Sigmoid colon (tissue), 7 donors: ENCODE measurements around the gene ABCA13. TPM values are rescaled to one million over a fixed set of nuclear protein-coding genes. Genes with fewer than 3 reads are reported as not detected.
A peak's percentile ranks its signal among the peaks of the same experiment; 100 is the strongest.

ENCODE experiments used
- DNase-seq: peaks from one replicate; pipeline ENCODE4 v3.0.0-alpha.2; 2019
- H3K27ac ChIP-seq, 4 donors: fragments of 200-600 bp; sonication (generic); one replicate each; pipeline ENCODE4 v1.5.1; 2016 to 2019; ENCODE audit warnings: mild to moderate bottlenecking in 1 of 4
- H3K27me3 ChIP-seq, 3 donors: fragments of 200-600 bp; sonication (generic); one replicate each; pipeline ENCODE4 v1.5.1; 2019; ENCODE audit warnings: mild to moderate bottlenecking in 1 of 3
- H3K36me3 ChIP-seq, 4 donors: fragments of 200-600 bp; sonication (generic); one replicate each; pipeline ENCODE4 v1.5.1; 2016 to 2019
- H3K4me1 ChIP-seq, 4 donors: fragments of 200-600 bp; sonication (generic); one replicate each; pipeline ENCODE4 v1.5.1; 2017 to 2019
- H3K4me3 ChIP-seq, 4 donors: fragments of 200-600 bp; sonication (generic); one replicate each; pipeline ENCODE4 v1.5.1; 2017 to 2019; ENCODE audit warnings: mild to moderate bottlenecking in 2 of 4, moderate library complexity in 1 of 4
- H3K9me3 ChIP-seq, 4 donors: fragments of 200-600 bp in 3 of 4; sonication (generic) in 3 of 4; one replicate each; pipeline versions ENCODE4 v1.5.1 to v1.6.1; 2013 to 2019
- CTCF ChIP-seq, 4 experiments: fragments of 450-650 bp in 3 of 4; fragments of 200-600 bp in 1 of 4; IDR thresholded peaks; one replicate each; pipeline ENCODE4 v1.5.1; 2016 to 2019; ENCODE audit warnings: antibody characterized with exemption in 4 of 4, mild to moderate bottlenecking in 3 of 4, moderate library complexity in 2 of 4
- EP300 ChIP-seq, 4 donors: sonication (generic); formaldehyde crosslinking; IDR thresholded peaks; one replicate each; pipeline ENCODE4 v1.6.1; 2017; ENCODE audit warnings: antibody characterized with exemption in 4 of 4
- POLR2A ChIP-seq, 2 donors: fragments of 450-650 bp; IDR thresholded peaks; one replicate each; pipeline ENCODE4 v1.6.1; 2016; ENCODE audit warnings: antibody characterized with exemption in 2 of 2, mild to moderate bottlenecking in 2 of 2, moderate library complexity in 2 of 2
- POLR2AphosphoS5 ChIP-seq, 4 donors: sonication (generic); formaldehyde crosslinking; IDR thresholded peaks; one replicate each; pipeline ENCODE4 v1.6.1; 2017; ENCODE audit warnings: antibody characterized with exemption in 4 of 4
- WGBS, 2 donors: extraction: QIAGEN DNeasy Blood & Tissue Kit; methylation state at CpG; one replicate each; pipeline ENCODE4 v1.1.7; 2013; 5-methylcytosine and 5-hydroxymethylcytosine counted together
- intact Hi-C: fragments of 100-400 bp; cut with DNase I; formaldehyde crosslinking; loops from one replicate; pipeline ENCODE4 v1.15.1; 2023
- polyA plus RNA-seq, 3 donors: library from polyadenylated mRNA; stranded (reverse); fragments of 200-250 nt; gene quantifications; one replicate each; pipeline ENCODE4 v1.2.3, GENCODE V29; 2013
- total RNA-seq, 4 donors: library from RNA; depleted of rRNA; stranded (reverse); fragments of >200 nt; gene quantifications; one replicate each; pipeline ENCODE4 v1.1.0, GENCODE V29; 2016
- donor health status: healthy with polysubstance abuse.
- donor health status: Bipolar disorder and iron deficiency.
- donor health status: healthy.

ABCA13 gene
- total and polyA plus RNA-seq, 7 donors: under 0.01 to 0.71 (median 0.14) TPM; not detected in 2

GRCh38 chr7:48299580-48300169 is 128.4 kb downstream of the ABCA13 start:
- no peak for DNase-seq
- Histone ChIP-seq H3K27me3 (no peaks in the 10 kb centered on the region), H3K36me3 (no peaks in the 10 kb centered on the region), H3K4me1 (no peaks in the 10 kb centered on the region), H3K27ac (no peak overlapping the region), H3K9me3 (no peaks in the 10 kb centered on the region), H3K4me3 (no peak overlapping the region)
- intact Hi-C loops: no loop called here
- TF ChIP-seq EP300 (IDR thresholded peaks at IDR 0.05) (no peak), POLR2AphosphoS5 (IDR thresholded peaks at IDR 0.05) (no peak), POLR2A (IDR thresholded peaks at IDR 0.05) (no peak), CTCF (IDR thresholded peaks at IDR 0.05) (peak in 3 of 4 experiments; percentile 18 to 46 (median 25))
- 48 to 54% methylated on average over 4 of the region's 4 CpGs for WGBS, 2 donors

GRCh38 chr7:48300301-48300700 is 129.0 kb downstream of the ABCA13 start:
- no peaks in the 10 kb centered on the region for H3K36me3 ChIP-seq
- no peaks in the 10 kb centered on the region for H3K27me3 ChIP-seq
- no peaks in the 10 kb centered on the region for H3K9me3 ChIP-seq
- no peak overlapping the region for H3K4me3 ChIP-seq
- intact Hi-C loops: no loop called here
- TF ChIP-seq CTCF (IDR thresholded peaks at IDR 0.05): no peak
- no peak for TF ChIP-seq EP300 (IDR thresholded peaks at IDR 0.05)
- no peak for TF ChIP-seq POLR2AphosphoS5 (IDR thresholded peaks at IDR 0.05)
- no peak for TF ChIP-seq POLR2A (IDR thresholded peaks at IDR 0.05)
- H3K4me1 ChIP-seq: no peaks in the 10 kb centered on the region
- no peak overlapping the region for H3K27ac ChIP-seq
- 30 to 42% methylated on average over 2 of the region's 2 CpGs for WGBS, 2 donors
- DNase-seq: no peak

GRCh38 chr7:48301201-48301600 is 129.9 kb downstream of the ABCA13 start:
- no peak for DNase-seq
- intact Hi-C loops: no loop called here
- no peaks in the 10 kb centered on the region for H3K4me1 ChIP-seq
- H3K27ac ChIP-seq: no peak overlapping the region
- H3K4me3 ChIP-seq: no peak overlapping the region
- no peaks in the 10 kb centered on the region for H3K9me3 ChIP-seq
- H3K36me3 ChIP-seq: no peaks in the 10 kb centered on the region
- 59 to 85% methylated on average over 3 of the region's 3 CpGs for WGBS, 2 donors
- H3K27me3 ChIP-seq: no peaks in the 10 kb centered on the region
- TF ChIP-seq POLR2AphosphoS5 (IDR thresholded peaks at IDR 0.05) (no peak), EP300 (IDR thresholded peaks at IDR 0.05) (no peak), CTCF (IDR thresholded peaks at IDR 0.05) (no peak), POLR2A (IDR thresholded peaks at IDR 0.05) (no peak)

GRCh38 chr7:48304641-48305040 is 133.4 kb downstream of the ABCA13 start:
- 80 to 96% methylated on average over 1 of the region's 1 CpG for WGBS, 2 donors
- H3K27ac ChIP-seq: no peak overlapping the region
- no peaks in the 10 kb centered on the region for H3K4me1 ChIP-seq
- no peaks in the 10 kb centered on the region for H3K9me3 ChIP-seq
- H3K36me3 ChIP-seq: no peaks in the 10 kb centered on the region
- intact Hi-C loops: no loop called here
- no peak for DNase-seq
- no peak overlapping the region for H3K4me3 ChIP-seq
- no peaks in the 10 kb centered on the region for H3K27me3 ChIP-seq
- no peak for TF ChIP-seq CTCF (IDR thresholded peaks at IDR 0.05)
- TF ChIP-seq POLR2AphosphoS5 (IDR thresholded peaks at IDR 0.05): no peak
- TF ChIP-seq POLR2A (IDR thresholded peaks at IDR 0.05): no peak
- no peak for TF ChIP-seq EP300 (IDR thresholded peaks at IDR 0.05)

- no peak for TF ChIP-seq CTCF (IDR thresholded peaks at IDR 0.05)
- TF ChIP-seq POLR2A (IDR thresholded peaks at IDR 0.05): no peak
- WGBS, 2 donors: 85 to 86% methylated on average over 5 of the region's 5 CpGs
- intact Hi-C loops: no loop called here
- Histone ChIP-seq H3K27me3 (no peaks in the 10 kb centered on the region), H3K9me3 (no peaks in the 10 kb centered on the region), H3K4me3 (no peak overlapping the region), H3K4me1 (no peaks in the 10 kb centered on the region), H3K27ac (no peak overlapping the region), H3K36me3 (no peaks in the 10 kb centered on the region)
- DNase-seq: no peak
Observed at GRCh38 chr7:48305661-48306060, 134.4 kb downstream of the ABCA13 start.
